ENCODE data around the gene TEX29.

TEX29 gene

GRCh38 chr13:111282425-111282824 is 38.0 kb upstream of the TEX29 start:
- Histone ChIP-seq H3K4me1 (ENCODE audit: control insufficient read depth, insufficient read depth, low read length) (no peaks in the 10 kb centered on the region), H3K9me3 (ENCODE audit: control insufficient read depth, insufficient read depth, low read depth, low read length) (no peaks in the 10 kb centered on the region), H3K27ac (ENCODE audit: extremely low read depth, low read depth, low read length) (no peak overlapping the region), H3K36me3 (ENCODE audit: control insufficient read depth in 2 of 2, insufficient read depth in 1 of 2, low read length in 2 of 2) (peaks cover 0 to 82% of the 10 kb centered on the region in 2 experiments; a peak in 1 of 3 replicates), H3K4me3 (ENCODE audit: low read depth, low read length) (no peak overlapping the region)
- CTCF ChIA-PET: no interaction called here
- POLR2A ChIA-PET: no interaction called here
- no peak for TF ChIP-seq ZNF560 (tag by site-specific recombination; IDR thresholded peaks at IDR 0.05; ENCODE audit: borderline replicate concordance)
- TF ChIP-seq ZNF571 (tag by site-specific recombination; IDR thresholded peaks at IDR 0.05): no peak
- no peak for TF ChIP-seq ZBTB26 (tag by site-specific recombination; optimal IDR thresholded peaks at IDR 0.05)
- TF ChIP-seq PRDM2 (tag by site-specific recombination; IDR thresholded peaks at IDR 0.05; ENCODE audit: borderline replicate concordance): no peak
- no peak for TF ChIP-seq ZNF785 (tag by site-specific recombination; IDR thresholded peaks at IDR 0.05)
- TF ChIP-seq ZNF629 (tag by site-specific recombination; IDR thresholded peaks at IDR 0.05): no peak
- no peak for TF ChIP-seq SP2 (tag by site-specific recombination; IDR thresholded peaks at IDR 0.05)
- no peak for TF ChIP-seq GLIS2 (tag by site-specific recombination; IDR thresholded peaks at IDR 0.05)
- TF ChIP-seq ZBTB8A (tag by site-specific recombination; IDR thresholded peaks at IDR 0.05): no peak
- no peak for TF ChIP-seq ZNF274 (IDR thresholded peaks at IDR 0.05; ENCODE audit: low read length)
- no peak for TF ChIP-seq ZNF274 (tag by site-specific recombination; IDR thresholded peaks at IDR 0.05; ENCODE audit: borderline replicate concordance)
- no peak for TF ChIP-seq ZNF580 (tag by site-specific recombination; IDR thresholded peaks at IDR 0.05)
- no peak for TF ChIP-seq ZNF529 (tag by site-specific recombination; IDR thresholded peaks at IDR 0.05; ENCODE audit: insufficient replicate concordance)
- TF ChIP-seq ZNF621 (tag by site-specific recombination; IDR thresholded peaks at IDR 0.05): no peak
- TF ChIP-seq ZNF707 (tag by site-specific recombination; IDR thresholded peaks at IDR 0.05): no peak
- no peak for TF ChIP-seq TCF7L2 (IDR thresholded peaks at IDR 0.05; ENCODE audit: borderline replicate concordance, low read depth, low read length)
- TF ChIP-seq ZNF19 (tag by site-specific recombination; IDR thresholded peaks at IDR 0.05; ENCODE audit: low read depth): no peak
- TF ChIP-seq ZNF133 (tag by site-specific recombination; IDR thresholded peaks at IDR 0.05): no peak

- ChIA-PET POLR2A (no interaction called here), CTCF (no interaction called here)
- H3K4me3 ChIP-seq (ENCODE audit: low read depth, low read length): no peak overlapping the region
- H3K4me1 ChIP-seq (ENCODE audit: control insufficient read depth, insufficient read depth, low read length): no peaks in the 10 kb centered on the region
- H3K9me3 ChIP-seq (ENCODE audit: control insufficient read depth, insufficient read depth, low read depth, low read length): no peaks in the 10 kb centered on the region
- no peak overlapping the region for H3K27ac ChIP-seq (ENCODE audit: extremely low read depth, low read depth, low read length)
- H3K36me3 ChIP-seq (ENCODE audit: control insufficient read depth in 2 of 2, insufficient read depth in 1 of 2, low read length in 2 of 2): peaks cover 0 to 81% of the 10 kb centered on the region in 2 experiments; a peak in 1 of 3 replicates
- TF ChIP-seq ZNF585B (tag by site-specific recombination; IDR thresholded peaks at IDR 0.05): no peak
- no peak for TF ChIP-seq ZNF654 (tag by site-specific recombination; IDR thresholded peaks at IDR 0.05; ENCODE audit: low read depth)
- TF ChIP-seq ZNF266 (tag by site-specific recombination; IDR thresholded peaks at IDR 0.05; ENCODE audit: low read depth): no peak
- no peak for TF ChIP-seq ZNF558 (tag by site-specific recombination; IDR thresholded peaks at IDR 0.05)
- TF ChIP-seq ZNF302 (tag by site-specific recombination; IDR thresholded peaks at IDR 0.05; ENCODE audit: low read depth): no peak
- TF ChIP-seq ZNF175 (tag by site-specific recombination; IDR thresholded peaks at IDR 0.05): no peak
- TF ChIP-seq ZNF510 (tag by site-specific recombination; IDR thresholded peaks at IDR 0.05; ENCODE audit: insufficient replicate concordance): no peak
- TF ChIP-seq ZBTB6 (tag by site-specific recombination; IDR thresholded peaks at IDR 0.05): no peak
These were observed 37.4 kb upstream of the TEX29 start for GRCh38 chr13:111282997-111283396.
